SK-N-MC (cell line): Measurements from ENCODE around the gene PAN2.

Source experiments
- EZH2 ChIP-seq: fragments of 200-600 bp; sonication (generic); IDR thresholded peaks from one replicate; pipeline ENCODE4 v1.6.1; 2017; ENCODE audit warnings: antibody characterized with exemption
- POLR2AphosphoS5 ChIP-seq: IDR thresholded peaks from 2 replicates; pipeline ENCODE4 v1.6.1; 2012; ENCODE audit warnings: mild to moderate bottlenecking, low read depth, low read length, borderline replicate concordance

GRCh38 chr12:56341616-56342015 is 7.8 kb upstream of the PAN2 start:
- no peak for TF ChIP-seq POLR2AphosphoS5
- TF ChIP-seq EZH2 = no peak
